ENCODE measurements around the gene AKT2.

GRCh38 chr19:40313229-40313983 is 28.3 kb upstream of the AKT2 start:
- no peak for TF ChIP-seq EZH2 (IDR thresholded peaks at IDR 0.05; ENCODE audit: low read length)
- no peak for TF ChIP-seq CTCF (optimal IDR thresholded peaks at IDR 0.05 in 1 of 3, IDR thresholded peaks at IDR 0.05 in 1 of 3, conservative IDR thresholded peaks at IDR 0.05 in 1 of 3; ENCODE audit: extremely low read depth in 1 of 3, insufficient read depth in 2 of 3, low read length in 3 of 3)

Data from keratinocyte (primary cell).